Kidney glomerular epithelial cell (primary cell): Measurements from ENCODE around the gene SOX5.
A peak's percentile ranks its signal among the peaks of the same experiment; 100 is the strongest.

Source experiments
- DNase-seq: peaks from one replicate; lab custom pipeline; 2025; lab: John Stamatoyannopoulos, UW

The SOX5 gene

DNA sequence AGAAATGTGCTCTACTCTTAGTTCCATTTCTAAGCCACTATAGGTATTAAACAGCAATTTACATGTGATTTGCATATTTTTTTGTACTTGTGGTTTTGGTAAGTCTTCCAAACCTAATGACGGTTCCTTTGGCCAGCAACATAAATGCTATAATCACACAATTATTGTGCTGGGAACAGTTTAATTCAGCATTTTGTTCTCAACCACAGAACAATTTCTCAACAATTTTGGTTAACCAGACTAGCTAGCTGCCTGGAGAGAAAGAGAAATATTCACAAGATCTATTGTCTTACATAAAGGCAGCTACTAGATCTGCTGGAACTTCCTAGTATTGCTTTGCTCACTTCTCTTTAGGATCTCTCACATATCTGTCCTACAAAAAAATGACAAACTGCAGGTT is 265.3 kb downstream of the SOX5 start:
- DNase-seq: no peak

DNA sequence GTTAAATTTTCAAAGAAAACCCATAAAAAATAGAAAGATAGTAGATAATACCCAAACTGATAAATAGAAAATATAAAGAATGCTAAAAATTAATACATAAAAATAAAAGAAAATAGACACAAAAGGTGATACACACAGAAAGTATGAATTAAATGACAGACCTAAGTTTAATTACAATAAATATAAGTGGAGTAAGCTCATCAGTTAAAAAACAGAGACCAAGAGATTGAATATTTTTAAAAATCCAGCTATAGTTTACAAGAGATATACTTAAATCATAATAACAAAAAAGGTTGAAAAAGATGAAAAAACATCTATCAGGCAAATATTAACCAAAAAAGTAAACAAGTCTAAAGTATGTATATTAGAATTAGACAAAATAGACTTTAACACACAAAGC is 268.2 kb downstream of the SOX5 start:
- no peak for DNase-seq

DNA sequence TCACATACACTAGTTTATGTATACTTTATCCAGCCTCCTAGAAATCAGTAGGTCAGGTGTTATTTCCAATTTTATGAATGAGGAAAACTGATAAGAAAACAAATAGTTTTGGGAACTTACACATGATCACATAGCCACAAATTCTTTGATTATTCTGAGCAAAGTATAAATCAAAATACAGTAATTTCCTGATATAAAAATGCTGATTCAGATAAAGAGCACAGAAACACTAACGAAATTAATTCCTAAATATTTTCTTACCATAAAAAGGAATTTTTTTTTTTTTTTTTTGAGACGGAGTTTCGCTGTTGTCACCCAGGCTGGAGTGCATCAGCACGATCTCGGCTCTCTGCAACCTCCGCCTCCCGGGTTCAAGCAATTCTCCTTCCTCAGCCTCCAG is 275.4 kb downstream of the SOX5 start:
- DNase-seq: no peak

DNA sequence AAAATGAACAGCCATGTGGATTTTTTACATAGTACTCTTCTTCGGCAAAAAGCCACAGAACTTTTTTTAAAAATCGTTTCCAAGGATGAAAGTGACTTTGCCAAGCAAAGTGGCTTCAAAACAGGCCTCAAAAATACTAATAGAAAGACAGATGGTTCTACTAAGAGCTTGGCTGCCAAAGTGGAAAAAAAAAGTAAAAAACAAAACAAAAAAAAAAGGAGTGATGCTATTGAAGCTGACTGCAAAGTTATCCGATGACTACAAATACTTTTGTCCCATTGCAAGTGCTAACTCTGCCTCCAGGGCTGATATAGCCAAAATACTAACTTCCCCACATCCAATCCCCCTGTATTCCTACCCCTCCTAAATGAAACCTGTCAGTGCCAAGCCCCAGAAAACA is 277.6 kb downstream of the SOX5 start:
- no peak for DNase-seq

DNA sequence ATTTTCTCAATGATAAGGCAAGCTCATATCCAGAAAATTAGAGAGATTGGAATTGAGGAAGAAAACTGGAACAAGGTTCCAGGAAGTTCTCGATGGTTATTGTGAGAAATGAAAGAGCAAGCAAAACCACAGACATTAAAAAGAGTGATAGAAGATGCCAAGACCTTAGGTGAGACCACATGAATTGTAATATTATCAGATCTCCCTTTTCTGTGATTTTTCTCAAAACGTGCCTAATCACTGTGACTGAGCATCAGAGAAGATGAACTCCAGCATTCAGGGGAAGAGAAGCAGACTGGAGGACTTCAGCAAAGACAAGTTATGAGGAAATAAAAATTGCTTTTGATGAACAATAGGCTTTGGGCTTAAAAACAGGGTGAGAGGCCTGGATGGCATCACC is 278.8 kb downstream of the SOX5 start:
- no peak for DNase-seq

DNA sequence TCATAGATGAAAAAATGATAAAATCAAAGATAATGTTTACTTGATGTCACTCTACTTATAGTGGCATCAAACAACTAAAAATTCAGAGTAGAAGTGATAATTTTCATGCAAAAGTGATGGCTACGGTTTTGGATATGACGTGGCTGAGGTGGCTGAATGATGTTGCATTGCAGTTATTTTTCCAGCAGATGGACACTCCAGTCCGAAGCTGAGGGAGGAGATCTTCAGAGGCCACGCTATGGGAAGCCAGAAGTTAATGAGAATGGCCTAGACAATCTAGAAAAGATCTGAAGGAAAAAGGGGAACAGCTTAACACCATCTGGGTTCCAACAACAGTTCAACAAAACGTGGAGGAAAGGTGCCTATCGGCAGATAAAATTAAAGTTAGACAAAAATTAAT is 279.8 kb downstream of the SOX5 start:
- DNase-seq: no peak

DNA sequence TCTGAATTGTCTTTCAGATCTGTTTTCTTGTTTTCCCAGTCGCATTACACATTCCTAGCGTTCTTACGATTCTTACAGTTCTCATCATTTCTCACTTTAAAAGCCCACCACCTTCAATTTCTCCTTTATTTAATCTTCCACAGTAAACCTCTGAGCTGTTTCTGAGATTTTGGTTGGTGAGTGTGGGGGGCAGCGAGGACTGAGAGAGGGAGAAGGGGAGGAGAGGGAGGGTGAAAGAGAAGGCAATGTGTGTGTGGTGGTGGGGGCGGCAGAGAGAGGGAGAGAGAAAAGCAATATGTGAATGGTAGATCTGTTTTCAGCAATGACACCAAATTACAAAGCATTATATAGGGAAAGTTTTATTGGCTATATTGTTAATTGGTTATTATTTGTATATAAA is 282.6 kb downstream of the SOX5 start:
- no peak for DNase-seq

DNA sequence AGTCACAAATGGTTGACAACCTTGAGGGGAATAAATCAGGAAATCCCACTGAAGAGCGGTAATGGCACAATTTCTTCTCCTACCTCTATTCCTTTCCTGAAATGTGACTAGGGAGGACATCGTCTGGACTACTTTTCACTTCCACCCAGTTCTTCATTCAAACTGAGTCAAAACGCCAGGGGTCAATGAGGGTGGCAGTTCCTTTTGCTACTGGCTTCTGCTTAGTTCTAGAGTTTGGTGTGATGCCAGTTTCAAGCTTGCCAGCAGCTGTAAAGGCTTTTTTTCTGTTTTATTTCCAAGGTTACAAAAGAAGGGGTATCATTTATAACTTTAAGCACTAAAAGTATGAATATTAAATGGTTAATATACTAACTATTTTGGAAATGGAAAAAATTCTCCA is 286.5 kb downstream of the SOX5 start:
- no peak for DNase-seq

DNA sequence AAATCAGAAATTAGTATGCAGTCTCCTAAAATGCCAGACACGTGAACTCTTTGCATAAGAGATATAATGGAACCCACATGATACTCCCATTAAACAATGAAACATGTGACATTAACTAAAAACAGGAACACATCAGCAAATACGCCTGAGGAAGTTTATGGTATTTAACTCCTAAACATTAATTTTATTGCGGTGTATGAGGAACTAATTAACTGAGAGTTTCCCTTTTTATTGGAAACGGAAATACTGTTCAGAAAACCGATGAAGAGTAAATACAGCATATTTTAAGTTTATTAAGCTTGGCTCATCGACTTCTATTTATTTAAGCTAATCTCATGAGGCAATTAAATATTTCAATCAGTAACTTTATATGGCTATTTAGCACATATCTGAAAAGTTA is 290.3 kb downstream of the SOX5 start:
- no peak for DNase-seq

DNA sequence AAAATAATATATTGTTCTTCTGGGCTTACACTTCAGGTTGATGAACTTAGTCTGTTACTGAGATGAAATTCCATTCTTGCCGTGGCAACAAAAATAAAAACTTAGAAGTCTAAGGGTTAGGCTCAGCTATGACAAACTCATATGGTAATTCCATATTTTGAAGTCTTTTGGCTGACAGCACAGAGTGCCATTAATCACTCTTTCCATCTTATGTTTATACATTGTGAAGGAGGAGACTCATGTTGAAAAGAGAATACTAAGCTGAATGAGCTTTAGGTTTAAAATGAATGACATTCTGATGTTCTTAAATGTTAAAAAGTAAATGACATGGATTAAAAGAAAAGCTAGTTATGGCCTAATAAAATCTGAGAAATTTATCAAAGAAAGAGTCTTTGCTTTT is 291.9 kb downstream of the SOX5 start:
- no peak for DNase-seq

DNA sequence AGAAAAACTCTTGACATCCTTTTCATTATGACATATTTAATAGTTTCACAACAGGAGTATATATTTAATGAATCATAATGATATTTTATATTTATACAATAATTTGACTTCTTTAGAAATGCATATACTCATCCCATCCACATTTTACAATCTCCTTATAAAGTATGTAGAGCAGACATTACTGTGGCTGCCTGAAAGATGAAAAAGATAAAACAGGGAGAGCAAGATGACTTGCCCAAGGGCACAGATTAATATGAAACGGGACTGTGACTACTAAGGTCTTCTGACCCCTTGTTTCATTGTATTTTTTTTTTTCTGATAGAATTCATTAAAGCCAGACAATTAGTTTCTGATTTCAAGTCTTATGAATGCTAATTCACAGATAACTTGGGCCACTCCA is 293.6 kb downstream of the SOX5 start:
- no peak for DNase-seq

DNA sequence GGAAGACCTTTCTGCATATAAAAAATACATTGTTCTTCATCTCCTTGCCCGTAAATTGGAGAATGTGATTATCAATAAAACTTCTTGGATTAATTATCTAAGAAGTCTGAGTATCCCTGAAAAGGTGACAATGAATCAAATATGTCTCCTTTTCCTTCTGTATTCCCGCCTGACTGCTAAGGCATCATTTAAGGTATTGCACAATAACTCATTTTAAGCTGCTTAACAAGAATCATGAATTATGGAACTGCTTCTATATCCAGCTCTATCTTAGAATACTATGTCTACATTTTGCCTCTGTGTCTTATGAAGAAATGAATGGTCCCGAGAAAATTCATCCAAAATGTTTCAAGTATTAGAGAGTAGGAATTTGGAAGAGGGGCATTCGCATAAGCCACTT is 294.4 kb downstream of the SOX5 start:
- DNase-seq: no peak

DNA sequence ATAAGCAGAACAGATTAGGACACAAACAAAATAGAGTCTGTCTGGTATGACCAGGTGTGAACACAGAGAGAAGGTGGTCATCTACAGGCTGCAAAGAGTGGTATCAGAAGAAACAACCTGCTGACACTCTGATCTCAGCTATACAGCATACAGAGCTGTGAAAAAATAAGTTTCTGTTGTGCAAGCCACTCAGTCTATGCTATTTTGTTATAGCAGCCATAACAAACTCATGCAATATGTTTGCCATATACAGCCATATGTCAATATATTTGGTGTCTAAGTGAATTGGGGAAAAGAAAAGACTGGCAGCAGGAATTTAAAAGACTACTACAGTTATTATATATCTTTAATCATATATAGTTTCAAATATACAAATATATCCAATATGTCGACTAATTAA is 300.9 kb downstream of the SOX5 start:
- DNase-seq: no peak

DNA sequence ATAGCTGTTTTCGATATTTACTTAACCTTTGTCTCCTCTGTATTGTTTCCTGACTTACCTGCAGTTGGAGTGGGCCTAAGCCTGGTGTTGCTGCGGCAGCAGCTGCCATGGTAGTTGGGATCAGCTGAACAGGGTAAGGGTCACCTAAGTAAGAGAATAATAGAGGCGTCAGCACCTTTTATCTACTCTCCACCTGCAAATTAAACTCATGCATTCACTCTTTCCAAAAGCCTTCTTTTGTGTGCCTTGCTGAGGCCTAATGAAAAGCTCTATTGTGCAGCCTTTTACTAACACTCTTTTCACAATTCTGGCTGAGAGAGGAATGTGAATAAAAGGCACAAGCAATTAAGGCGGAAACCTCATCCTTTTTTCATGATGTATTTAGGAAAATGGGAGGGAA is 308.7 kb downstream of the SOX5 start:
- DNase-seq: no peak

DNA sequence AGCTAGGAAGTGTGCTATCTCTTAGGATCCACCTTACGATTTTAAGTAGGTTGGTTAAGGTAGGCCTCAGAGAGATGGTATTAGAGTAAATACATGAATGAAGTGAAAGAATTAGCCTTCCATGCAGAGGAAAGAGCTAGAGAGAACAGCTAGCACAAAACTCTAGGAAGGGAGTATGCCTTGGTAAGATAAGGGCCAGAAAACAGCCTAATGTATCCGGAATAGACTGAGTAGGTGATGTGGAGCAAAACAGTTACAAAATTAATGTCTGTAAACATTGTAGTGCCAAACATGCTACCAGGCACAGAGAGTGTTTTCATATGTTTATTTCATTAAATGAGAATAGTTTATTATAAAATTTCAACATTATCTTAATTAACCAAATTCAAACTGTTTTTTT is 315.1 kb downstream of the SOX5 start:
- DNase-seq: no peak

DNA sequence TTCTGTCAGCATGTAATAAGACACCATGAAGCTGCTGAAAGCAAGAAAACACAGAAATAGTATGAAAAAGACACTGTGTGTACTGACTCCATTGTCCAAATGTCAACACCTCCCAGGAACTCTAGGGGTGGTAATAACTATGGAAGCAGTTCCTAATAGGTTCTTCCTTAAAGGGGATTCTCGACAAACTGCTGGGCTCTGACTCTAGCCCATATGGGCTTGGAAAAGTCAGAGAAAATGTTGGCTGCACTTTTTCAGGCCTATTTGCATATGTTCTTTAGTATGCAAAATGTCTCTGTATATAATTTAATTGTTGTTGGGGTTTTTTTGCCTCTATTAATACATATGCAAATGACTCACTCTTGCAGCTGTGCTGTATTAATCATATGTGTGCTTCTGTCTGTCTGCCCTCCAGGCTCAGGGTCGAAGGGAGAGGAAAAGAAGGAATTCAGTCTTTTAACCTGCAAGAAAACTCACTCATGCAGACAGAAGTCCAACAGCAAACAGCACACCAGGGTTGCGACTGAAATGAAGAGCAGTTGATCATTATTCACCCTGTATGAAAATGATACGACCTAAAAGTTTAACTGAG is 317.6 kb downstream of the SOX5 start:
- DNase-seq: no peak

DNA sequence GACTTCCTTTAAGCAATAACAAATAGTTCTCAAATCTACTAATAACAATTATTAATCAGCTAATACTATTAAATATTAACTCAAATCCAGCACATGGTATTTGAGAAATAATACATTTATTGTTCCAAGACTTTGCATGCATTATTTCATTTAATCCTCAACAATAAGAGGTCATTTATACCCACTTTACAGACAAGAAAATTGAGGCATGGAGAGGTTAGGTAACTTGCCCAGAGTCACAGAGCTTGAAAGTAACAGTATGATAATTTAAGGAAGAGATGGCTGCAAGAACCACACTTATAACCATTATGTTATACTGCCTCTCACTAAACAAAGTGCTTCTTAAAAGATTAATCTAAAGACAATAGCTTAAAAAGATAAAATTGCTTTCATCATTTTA is 318.9 kb downstream of the SOX5 start:
- DNase-seq: peak; percentile 4

DNA sequence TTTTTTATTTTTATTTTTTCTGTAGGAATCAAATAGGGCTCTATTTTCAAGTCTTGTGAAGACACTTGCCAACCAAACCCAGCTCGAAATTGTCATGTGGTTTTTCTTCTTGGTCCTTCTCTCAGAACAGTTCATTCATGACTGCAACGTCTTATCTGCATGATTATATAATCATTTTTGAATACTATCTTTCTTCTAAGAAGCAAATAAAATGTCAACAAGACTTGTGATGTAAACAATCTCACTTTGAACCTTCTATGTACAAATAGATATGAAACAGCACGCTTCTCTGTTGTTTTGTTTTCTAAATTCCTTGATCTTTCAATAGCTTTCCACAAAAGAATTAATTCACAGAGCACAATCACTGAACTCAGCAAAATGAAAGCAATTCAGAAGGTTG is 320.7 kb downstream of the SOX5 start:
- no peak for DNase-seq

DNA sequence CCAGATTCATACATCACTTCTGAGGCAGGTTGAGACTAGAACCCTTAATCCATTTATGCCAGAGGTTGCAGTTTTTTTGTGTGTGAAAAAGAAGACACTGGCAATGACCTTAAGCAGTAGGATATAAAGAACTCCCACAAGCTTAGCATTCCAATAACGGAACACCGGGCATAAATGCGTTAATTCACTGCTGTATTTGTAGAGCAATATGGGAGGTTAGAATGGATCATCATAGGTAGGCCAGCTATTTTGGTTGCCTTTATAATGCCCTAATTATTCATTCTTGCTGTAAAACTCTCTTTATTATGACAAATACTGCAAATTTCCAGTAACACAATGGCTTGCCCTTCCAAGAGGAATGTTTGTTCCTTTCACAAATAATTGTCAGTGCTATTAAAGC is 322.7 kb downstream of the SOX5 start:
- DNase-seq: no peak

DNA sequence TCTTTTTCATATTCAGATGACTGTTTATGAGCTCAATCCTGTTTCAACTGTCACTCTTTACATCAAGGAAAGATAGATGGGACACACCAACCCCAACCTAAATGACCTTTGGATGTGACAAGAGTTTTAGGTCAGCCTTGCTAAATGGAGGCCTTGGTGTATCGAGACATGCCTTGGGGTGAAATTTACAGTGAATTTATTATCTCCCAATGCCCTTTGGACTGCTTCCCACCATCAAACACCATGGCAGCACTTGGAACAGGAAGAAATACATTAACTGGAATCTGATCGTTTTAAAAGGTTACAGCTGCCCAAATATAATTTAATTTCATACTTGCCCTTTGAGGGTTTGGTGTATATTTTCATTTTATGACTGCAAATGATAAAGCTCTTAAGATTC is 327.6 kb downstream of the SOX5 start:
- DNase-seq: no peak

DNA sequence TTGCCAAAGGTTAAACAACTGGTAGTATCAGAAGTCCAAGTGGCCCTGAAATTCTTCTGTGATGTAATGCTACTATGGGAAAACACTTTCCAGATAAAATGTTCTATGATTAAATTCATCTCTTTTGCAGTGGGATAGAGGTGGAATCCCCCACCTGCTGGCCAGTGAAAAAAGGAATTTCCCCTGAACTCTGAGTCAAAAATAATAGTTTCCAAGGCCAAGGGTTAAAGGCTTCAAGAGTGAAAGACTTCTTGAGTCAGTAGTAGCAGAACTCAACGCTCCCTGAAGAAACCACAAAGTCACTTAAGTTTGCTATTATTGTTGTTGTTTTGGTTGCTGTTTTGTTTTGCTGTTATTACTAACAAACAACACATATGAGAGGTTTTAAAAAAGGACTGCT is 330.8 kb downstream of the SOX5 start:
- no peak for DNase-seq

DNA sequence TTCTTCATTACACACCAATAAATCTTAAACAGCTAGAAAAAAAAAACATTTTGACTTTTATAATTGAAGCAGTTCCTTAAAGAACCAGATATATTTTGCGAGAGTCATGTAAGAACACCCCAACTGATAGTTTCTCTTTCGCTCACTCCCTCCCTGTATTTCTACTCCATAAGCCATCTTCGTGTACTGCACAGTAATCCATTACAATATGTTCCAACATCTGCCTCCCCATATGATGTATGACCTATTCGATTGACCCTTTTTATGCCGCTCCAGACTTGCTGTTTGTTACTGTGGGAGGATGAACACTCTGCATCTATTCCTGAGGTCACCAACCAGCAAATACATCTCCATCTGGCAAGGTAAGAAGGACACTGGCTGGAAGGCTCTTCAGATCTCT is 331.7 kb downstream of the SOX5 start:
- no peak for DNase-seq

DNA sequence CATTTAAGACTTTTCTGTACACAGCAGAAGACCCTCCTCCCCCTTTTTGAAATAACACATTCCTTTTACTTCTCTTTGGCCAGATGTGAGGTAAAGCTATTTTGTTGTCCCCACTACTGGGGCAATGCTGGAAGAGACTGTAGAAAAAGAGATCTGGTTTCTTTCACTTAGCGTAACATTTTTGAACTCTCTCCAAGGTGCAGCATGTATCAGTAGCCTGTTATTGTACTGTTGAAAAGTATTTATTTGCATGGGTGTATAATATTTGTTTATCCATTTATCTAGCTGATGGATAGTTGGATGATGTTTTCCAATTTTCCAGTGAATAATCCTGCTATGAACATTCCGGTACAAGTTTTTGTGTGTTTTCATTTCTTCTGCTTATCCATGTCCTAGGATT is 335.2 kb downstream of the SOX5 start:
- DNase-seq: no peak

DNA sequence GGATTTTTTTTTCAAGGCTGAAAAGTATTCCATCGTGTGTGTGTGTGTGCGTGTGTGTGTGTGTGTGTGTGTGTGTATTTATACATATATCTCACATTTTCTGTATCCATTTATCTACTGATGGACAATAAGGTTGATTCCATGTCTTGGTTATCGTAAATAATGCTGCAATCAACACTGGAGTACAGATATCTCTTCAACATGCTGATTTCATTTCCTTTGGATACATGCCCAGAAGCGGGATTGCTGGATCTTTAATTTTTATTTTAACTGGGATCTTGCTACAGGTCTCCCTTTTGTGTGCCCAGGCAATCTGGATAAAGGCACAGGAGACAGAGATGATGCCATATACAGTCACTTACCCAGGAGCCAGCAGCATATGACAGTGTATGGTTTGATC is 338.1 kb downstream of the SOX5 start:
- DNase-seq: no peak

DNA sequence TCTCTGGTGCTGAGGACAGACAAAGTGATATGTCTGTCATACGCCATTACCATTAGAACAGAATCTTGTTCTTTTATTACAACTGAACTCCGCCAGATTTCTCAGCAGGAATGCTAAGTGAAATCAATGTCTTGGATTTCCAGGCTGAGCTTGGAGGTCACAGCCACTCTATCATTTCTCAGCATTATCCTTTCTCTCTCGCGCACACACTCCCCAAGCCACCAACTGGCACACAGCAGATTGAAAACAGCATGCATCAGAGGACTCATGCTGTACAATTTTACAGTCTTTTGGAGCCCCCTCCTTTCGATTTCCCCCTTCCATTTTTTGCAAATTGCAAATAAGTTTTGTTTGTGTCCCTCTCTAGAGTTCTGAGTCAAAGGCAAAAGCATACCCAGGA is 348.6 kb downstream of the SOX5 start:
- DNase-seq: no peak
